Activated CD4-positive, alpha-beta T cell treated with anti-CD3 and anti-CD28 coated beads, Interleukin-2, Interleukin-4, amounts not matched to agents 100 ng/mL and 50 ng/mL, durations not matched to agents 16 hours and 8 hours (primary cell): ENCODE measurements around the gene LRRK2.
"Not testable (repeated sequence)": the region's sequence is repeated elsewhere in the genome, so short reads cannot be mapped to it uniquely, and the experiment has no call there.

Experiments
- DNase-seq: peaks from one replicate; pipeline ENCODE4 v3.0.0-alpha.2; 2020; ENCODE audit warnings: low spot score

LRRK2 gene

GRCh38 chr12:40212566-40212965 is 12.2 kb upstream of the LRRK2 start:
- DNase-seq: no peak

- DNase-seq: no peak
These were observed 8.8 kb upstream of the LRRK2 start for GRCh38 chr12:40215982-40216381.

GRCh38 chr12:40216516-40217288 is 8.1 kb upstream of the LRRK2 start:
- DNase-seq: no peak

GRCh38 chr12:40219760-40220159 is 5.0 kb upstream of the LRRK2 start:
- no peak for DNase-seq

- no peak for DNase-seq
These were observed 2.5 kb upstream of the LRRK2 start for GRCh38 chr12:40222247-40222646.

- no peak for DNase-seq
These were observed 1.2 kb upstream of the LRRK2 start for GRCh38 chr12:40223646-40224045.

GRCh38 chr12:40225337-40225983 is 663 bp downstream of the LRRK2 start:
- DNase-seq: no peak

- no peak for DNase-seq
These were observed 1.3 kb downstream of the LRRK2 start for GRCh38 chr12:40225984-40226602.

GRCh38 chr12:40226705-40227104 is 1.9 kb downstream of the LRRK2 start:
- DNase-seq: no peak

- DNase-seq: no peak
These were observed 2.6 kb downstream of the LRRK2 start for GRCh38 chr12:40227447-40227846.

GRCh38 chr12:40228727-40229126 is 3.9 kb downstream of the LRRK2 start:
- no peak for DNase-seq

- no peak for DNase-seq
These were observed 5.2 kb downstream of the LRRK2 start for GRCh38 chr12:40229690-40230651.

- no peak for DNase-seq
These were observed 7.8 kb downstream of the LRRK2 start for GRCh38 chr12:40232602-40233001.

GRCh38 chr12:40233741-40234367 is 9.1 kb downstream of the LRRK2 start:
- DNase-seq: no peak

- no peak for DNase-seq
These were observed 11.6 kb downstream of the LRRK2 start for GRCh38 chr12:40236357-40236850.

- DNase-seq: no peak
These were observed 13.6 kb downstream of the LRRK2 start for GRCh38 chr12:40238266-40238902.

- no peak for DNase-seq
These were observed 14.2 kb downstream of the LRRK2 start for GRCh38 chr12:40238979-40239378.

GRCh38 chr12:40240779-40241178 is 16.0 kb downstream of the LRRK2 start:
- no peak for DNase-seq

GRCh38 chr12:40241741-40242140 is 16.9 kb downstream of the LRRK2 start:
- no peak for DNase-seq

- DNase-seq: not testable (repeated sequence)
These were observed 19.8 kb downstream of the LRRK2 start for GRCh38 chr12:40244526-40245156.
